Mucosa of stomach (tissue), 1 donor: Measurements from ENCODE around the gene TMEM178B.

Experiments
- H3K27me3 ChIP-seq: one replicate; pipeline ENCODE4 v1.7.0; 2013; ENCODE audit warnings: mild to moderate bottlenecking, low read length; ENCODE audit not compliant: control insufficient read depth, insufficient read depth
- H3K36me3 ChIP-seq: one replicate; pipeline ENCODE4 v1.7.0; 2013; ENCODE audit warnings: low read length; ENCODE audit not compliant: control insufficient read depth, insufficient read depth
- H3K4me1 ChIP-seq: one replicate; pipeline ENCODE4 v1.7.0; 2013; ENCODE audit warnings: mild to moderate bottlenecking, low read length; ENCODE audit not compliant: control insufficient read depth, insufficient read depth
- H3K4me3 ChIP-seq: one replicate; pipeline ENCODE4 v1.7.0; 2013; ENCODE audit warnings: low read length
- H3K9ac ChIP-seq: one replicate; pipeline ENCODE4 v1.7.0; 2013; ENCODE audit warnings: mild to moderate bottlenecking, low read length, moderate library complexity
- H3K9me3 ChIP-seq: one replicate; pipeline ENCODE4 v1.7.0; 2013; ENCODE audit warnings: mild to moderate bottlenecking, low read length, moderate library complexity; ENCODE audit not compliant: control insufficient read depth
- donor health status: Pancreatic carcinoma.

TMEM178B gene

DNA sequence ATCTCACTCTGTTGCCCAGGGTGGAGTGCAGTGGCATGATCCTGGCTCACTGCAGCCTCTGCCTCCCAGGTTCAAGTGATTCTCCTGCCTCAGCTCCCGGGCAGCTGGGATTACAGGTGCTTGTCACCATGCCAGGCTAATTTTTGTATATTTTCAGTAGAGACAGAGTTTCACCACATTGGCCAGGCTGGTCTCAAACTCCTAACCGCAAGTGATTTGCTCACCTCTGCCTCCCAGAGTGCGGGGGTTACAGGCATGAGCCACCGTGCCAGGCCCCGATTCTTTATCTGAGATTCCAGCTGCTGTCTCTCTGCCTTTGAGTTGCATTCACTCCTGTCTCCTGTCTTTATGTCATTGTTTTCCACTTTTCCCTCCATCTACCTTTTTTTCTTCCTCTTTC lies 168.7 kb downstream of the TMEM178B start:
- Histone ChIP-seq H3K9ac (no peak overlapping the region), H3K36me3 (no peaks in the 10 kb centered on the region), H3K9me3 (no peaks in the 10 kb centered on the region), H3K27me3 (no peaks in the 10 kb centered on the region), H3K4me1 (no peaks in the 10 kb centered on the region), H3K4me3 (no peak overlapping the region)

DNA sequence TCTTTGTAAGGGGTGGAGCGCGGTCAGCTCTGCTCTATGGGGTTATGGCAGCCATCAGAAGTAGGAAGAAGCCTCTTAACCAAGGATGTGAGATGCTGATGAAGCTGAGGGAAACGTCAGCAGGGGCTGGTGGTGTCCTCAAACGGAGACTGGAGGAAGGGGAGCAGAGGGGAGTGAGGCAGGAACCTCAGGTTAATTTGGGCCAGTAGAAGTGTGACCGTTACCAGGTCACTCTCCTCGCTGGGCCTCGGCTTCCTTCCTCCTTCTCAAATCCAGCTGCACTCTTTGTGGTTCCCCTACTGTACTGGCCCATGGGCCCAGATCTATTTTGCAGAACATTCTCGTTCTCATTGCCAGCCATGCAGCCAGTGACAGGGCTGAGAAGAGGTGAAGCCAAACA lies 169.5 kb downstream of the TMEM178B start:
- H3K27me3 ChIP-seq = no peaks in the 10 kb centered on the region
- H3K9me3 ChIP-seq = no peaks in the 10 kb centered on the region
- no peaks in the 10 kb centered on the region for H3K4me1 ChIP-seq
- no peaks in the 10 kb centered on the region for H3K36me3 ChIP-seq
- H3K4me3 ChIP-seq = no peak overlapping the region
- H3K9ac ChIP-seq = no peak overlapping the region

DNA sequence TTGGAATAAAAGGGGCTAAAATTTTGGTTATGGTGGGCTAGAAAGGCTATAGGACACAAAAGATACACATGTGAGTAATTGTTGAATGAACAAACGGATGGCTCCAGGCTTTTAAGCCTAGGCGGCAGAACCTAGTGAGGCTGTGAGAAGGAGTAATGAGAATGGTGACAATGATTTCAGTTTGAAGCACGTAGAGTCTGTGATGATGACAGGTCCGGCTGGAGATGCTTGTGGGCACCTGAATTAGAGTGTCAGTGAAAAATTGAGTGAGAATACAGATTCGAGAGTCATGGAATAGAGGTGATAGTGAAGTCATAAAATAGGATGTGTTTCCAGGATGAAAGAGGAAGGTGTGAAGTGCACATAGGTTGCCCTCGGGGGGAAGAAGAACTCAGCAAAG lies 170.6 kb downstream of the TMEM178B start:
- H3K9ac ChIP-seq = no peak overlapping the region
- H3K4me3 ChIP-seq = no peak overlapping the region
- H3K36me3 ChIP-seq = no peaks in the 10 kb centered on the region
- no peaks in the 10 kb centered on the region for H3K27me3 ChIP-seq
- no peaks in the 10 kb centered on the region for H3K4me1 ChIP-seq
- no peaks in the 10 kb centered on the region for H3K9me3 ChIP-seq

DNA sequence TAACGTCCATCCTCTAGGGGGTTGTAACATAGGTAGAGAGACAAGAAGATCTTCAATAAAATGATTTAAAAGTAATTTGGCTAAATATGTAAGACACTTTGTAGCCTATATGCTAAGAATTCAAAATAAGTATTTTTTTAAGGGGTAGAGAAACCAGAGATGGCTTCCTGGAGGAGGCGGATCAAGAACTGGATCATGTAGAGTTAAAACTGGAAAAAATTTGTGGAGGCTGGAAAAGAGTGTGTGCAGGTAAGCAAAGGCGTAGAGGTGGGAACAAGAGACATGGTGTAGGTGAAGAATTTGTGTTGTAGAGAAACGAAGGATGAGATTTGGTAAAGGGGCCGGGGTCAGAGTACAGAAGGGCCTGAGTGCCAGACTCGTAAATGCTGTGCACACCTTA lies 172.6 kb downstream of the TMEM178B start:
- no peaks in the 10 kb centered on the region for H3K9me3 ChIP-seq
- no peak overlapping the region for H3K4me3 ChIP-seq
- H3K4me1 ChIP-seq = no peaks in the 10 kb centered on the region
- no peak overlapping the region for H3K9ac ChIP-seq
- H3K36me3 ChIP-seq = no peaks in the 10 kb centered on the region
- no peaks in the 10 kb centered on the region for H3K27me3 ChIP-seq

DNA sequence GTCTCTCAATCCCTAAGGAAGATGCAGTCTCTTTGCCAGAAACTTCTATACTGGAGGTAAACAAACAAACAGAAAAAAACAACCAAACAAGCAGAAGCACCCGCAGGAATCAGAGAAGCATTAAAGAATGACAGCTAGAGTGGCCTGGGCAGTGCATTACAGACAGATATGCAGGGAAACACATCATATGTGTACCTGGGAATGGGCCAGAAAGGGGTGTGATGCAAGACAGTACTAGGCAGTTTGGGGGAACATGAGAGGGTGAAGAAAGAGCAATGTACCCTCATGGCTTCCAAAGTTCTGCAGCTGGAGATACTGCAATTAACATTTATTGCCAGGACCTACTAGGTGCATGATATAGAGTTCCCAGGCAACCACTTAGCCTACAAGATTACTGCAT lies 177.3 kb downstream of the TMEM178B start:
- H3K27me3 ChIP-seq = no peaks in the 10 kb centered on the region
- H3K36me3 ChIP-seq = no peaks in the 10 kb centered on the region
- no peaks in the 10 kb centered on the region for H3K9me3 ChIP-seq
- H3K9ac ChIP-seq = no peak overlapping the region
- H3K4me3 ChIP-seq = no peak overlapping the region
- H3K4me1 ChIP-seq = no peaks in the 10 kb centered on the region

DNA sequence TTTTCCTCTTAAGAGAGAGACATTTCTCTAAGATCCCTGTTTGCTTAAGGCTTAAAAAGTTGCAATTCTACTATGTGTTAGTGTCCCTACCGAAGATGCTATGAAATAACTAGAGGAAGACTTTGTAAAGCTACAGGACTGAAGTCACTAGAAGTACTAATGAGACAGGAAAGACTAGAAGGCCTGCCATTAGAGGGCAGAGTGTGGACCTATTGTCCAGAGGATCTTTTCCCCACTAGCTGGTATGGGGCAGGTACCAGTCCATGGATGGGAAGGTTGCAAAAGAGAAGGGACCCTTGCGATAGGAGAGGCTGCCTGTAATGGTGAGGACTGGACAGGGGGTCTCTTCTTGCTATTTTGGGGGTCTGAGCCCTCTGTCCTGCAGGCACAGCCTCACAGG lies 178.1 kb downstream of the TMEM178B start:
- Histone ChIP-seq H3K4me3 (no peak overlapping the region), H3K9ac (no peak overlapping the region), H3K4me1 (no peaks in the 10 kb centered on the region), H3K9me3 (no peaks in the 10 kb centered on the region), H3K27me3 (no peaks in the 10 kb centered on the region), H3K36me3 (no peaks in the 10 kb centered on the region)

DNA sequence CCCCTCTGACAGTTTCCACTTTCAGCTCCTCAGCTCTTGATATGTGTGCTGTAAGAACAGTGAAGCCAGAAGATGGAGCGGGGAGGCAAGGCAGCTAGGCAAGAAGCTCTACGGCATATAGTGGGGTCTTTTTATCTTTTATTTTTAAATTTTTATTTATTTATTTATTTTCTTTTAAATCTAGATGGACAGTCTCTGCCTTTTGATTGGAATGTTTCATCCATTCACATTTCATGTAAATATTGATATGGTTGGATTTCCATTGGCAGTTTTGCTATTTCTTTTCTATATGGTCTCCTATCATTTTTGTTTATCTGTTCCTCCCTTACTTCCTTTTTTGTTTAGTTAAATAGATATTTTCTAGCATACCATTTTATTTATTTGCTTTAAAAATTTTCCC lies 183.7 kb downstream of the TMEM178B start:
- H3K9me3 ChIP-seq = no peaks in the 10 kb centered on the region
- H3K27me3 ChIP-seq = no peaks in the 10 kb centered on the region
- no peaks in the 10 kb centered on the region for H3K36me3 ChIP-seq
- no peaks in the 10 kb centered on the region for H3K4me1 ChIP-seq
- no peak overlapping the region for H3K9ac ChIP-seq
- no peak overlapping the region for H3K4me3 ChIP-seq

DNA sequence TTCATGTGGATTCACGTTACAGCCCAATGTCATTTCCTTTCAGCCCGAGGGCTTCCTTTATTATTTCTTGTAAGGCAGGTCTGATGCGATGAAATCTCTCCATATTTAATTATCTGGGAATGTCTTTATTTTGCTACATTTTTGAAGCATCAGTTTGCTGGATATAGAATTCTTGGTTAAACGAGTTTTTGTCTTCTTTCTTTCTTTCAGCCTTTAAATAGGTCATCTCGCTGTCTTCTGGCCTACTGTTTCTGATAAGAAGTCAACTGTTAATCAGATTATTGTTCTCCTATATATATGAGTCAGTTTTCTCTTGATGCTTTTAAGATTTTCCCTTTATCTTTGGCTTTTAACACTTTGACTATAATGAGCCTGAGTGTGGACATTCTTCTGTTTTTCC lies 184.7 kb downstream of the TMEM178B start:
- Histone ChIP-seq H3K27me3 (no peaks in the 10 kb centered on the region), H3K9ac (no peak overlapping the region), H3K9me3 (no peaks in the 10 kb centered on the region), H3K4me3 (no peak overlapping the region), H3K36me3 (no peaks in the 10 kb centered on the region), H3K4me1 (no peaks in the 10 kb centered on the region)

DNA sequence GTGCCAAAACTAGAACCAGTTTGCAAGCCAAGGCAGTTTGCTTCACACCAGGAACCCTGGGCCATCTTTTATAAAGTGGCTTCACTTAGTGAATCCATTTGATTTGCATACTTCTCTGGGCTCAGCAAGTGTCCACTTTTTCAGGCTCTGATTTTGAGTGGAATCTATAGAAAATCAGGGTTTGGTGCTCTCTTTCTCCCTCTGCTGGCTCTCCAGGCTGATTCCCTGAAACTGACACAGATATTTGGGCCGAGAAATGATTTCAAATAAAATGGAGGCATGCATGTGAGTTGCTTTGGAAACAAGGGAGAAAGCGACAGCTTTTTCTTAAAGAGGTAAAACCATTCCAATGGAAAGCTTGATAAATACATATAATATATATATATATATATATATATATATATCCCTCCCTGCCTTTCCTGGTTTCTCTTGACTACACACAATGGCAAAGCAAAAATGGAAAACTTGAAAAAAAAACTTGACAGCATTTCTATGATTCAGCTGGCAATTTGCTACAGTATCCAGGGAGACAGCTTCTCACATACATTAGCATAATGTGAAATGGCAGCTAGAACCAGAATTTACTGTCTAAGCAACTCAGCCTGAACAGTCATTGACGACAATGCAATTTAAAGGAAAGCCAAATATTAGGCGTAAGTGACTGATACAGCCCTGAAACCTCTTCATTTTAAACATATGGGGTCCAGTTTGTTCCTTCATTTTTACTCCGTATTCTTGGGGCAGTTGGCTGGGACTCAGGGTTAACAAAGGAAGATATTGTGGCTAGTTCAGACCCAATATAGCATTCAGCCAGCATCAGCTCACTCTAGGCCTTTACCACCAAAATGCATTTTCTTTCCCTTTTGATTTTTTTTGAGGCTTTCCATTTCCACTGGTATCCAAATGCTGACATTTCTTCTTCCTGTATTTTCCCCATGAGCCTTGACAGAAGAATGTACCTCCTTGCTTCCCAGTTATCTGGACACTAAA lies 188.5 kb downstream of the TMEM178B start:
- H3K27me3 ChIP-seq = no peaks in the 10 kb centered on the region
- H3K9ac ChIP-seq = no peak overlapping the region
- H3K4me3 ChIP-seq = no peak overlapping the region
- H3K4me1 ChIP-seq = no peaks in the 10 kb centered on the region
- no peaks in the 10 kb centered on the region for H3K9me3 ChIP-seq
- H3K36me3 ChIP-seq = no peaks in the 10 kb centered on the region

DNA sequence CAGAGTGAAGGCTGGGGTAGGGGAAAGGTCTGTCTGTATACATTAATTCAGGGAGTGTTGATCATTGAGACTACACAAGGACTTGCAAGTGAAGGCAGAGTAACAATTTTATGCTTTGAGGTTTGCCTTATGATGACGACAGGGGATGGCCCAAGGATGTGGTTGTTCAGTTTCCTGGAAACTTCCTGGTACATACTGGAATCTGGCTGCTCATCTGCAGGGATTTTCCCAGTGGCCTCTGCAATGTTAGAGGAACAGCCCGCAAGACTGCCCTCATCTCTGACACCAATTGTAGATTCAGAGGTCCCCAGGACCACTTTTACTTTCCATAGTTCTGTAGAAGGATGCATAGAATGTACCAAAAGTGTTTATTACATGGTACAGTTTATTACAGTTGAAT lies 189.6 kb downstream of the TMEM178B start:
- Histone ChIP-seq H3K9me3 (no peaks in the 10 kb centered on the region), H3K9ac (no peak overlapping the region), H3K36me3 (no peaks in the 10 kb centered on the region), H3K27me3 (no peaks in the 10 kb centered on the region), H3K4me1 (no peaks in the 10 kb centered on the region), H3K4me3 (no peak overlapping the region)

DNA sequence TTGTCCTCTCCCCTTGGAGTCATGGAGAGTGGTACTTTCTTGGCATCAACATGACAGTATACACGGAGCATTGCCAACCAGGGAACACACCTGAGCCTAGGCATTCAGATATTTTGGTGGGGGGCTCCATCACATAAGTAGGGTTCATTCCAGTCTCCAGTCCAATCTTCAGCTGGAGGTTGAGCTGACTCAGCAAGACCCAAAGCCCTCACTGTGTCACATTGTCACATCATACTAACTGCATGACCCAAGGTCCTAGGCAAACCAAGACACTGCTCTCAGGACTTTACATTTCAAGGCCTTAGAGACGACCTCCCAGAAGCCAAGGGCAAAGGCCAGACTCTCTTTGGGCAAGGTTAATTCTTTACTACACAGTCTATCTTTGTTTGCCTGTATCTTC lies 190.1 kb downstream of the TMEM178B start:
- Histone ChIP-seq H3K9ac (no peak overlapping the region), H3K9me3 (no peaks in the 10 kb centered on the region), H3K27me3 (no peaks in the 10 kb centered on the region), H3K4me3 (no peak overlapping the region), H3K36me3 (no peaks in the 10 kb centered on the region), H3K4me1 (no peaks in the 10 kb centered on the region)

DNA sequence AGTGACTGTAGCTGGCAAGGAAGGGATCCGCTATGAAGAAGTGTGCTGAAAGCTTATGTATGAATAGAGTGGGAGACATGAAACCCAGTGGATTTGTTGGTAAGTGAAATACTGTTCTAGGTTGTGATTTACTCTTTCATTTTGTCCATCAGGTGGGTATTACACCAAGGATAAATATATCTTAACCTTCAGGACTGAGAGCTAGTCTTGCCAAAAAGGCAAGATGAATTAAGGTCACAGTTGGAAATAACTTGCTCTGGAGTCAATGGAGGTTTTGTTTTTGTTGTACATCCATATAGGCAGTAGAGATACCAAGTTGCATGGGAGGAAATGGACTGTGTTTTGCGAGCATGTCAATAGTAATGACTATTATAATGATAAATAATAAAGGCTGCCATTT lies 190.6 kb downstream of the TMEM178B start:
- no peaks in the 10 kb centered on the region for H3K4me1 ChIP-seq
- H3K4me3 ChIP-seq = no peak overlapping the region
- no peaks in the 10 kb centered on the region for H3K36me3 ChIP-seq
- H3K9me3 ChIP-seq = no peaks in the 10 kb centered on the region
- H3K9ac ChIP-seq = no peak overlapping the region
- no peaks in the 10 kb centered on the region for H3K27me3 ChIP-seq
